ENCODE data around the gene SLC7A6OS.

- TF ChIP-seq CTCF (IDR thresholded peaks at IDR 0.05) (no peak), POLR2AphosphoS5 (IDR thresholded peaks at IDR 0.05) (no peak), POLR2A (IDR thresholded peaks at IDR 0.05; ENCODE audit: low read depth) (no peak)
Measured at GRCh38 chr16:68273459-68273858, 37.3 kb downstream of the SLC7A6OS start.
